Measurements from ENCODE around the gene KCTD16. TPM values are rescaled to one million over a fixed set of nuclear protein-coding genes. Genes with fewer than 3 reads are reported as not detected.

Gene KCTD16
- total RNA-seq, 2 experiments from 2014 or later: 0.19 to 0.32 TPM

DNA sequence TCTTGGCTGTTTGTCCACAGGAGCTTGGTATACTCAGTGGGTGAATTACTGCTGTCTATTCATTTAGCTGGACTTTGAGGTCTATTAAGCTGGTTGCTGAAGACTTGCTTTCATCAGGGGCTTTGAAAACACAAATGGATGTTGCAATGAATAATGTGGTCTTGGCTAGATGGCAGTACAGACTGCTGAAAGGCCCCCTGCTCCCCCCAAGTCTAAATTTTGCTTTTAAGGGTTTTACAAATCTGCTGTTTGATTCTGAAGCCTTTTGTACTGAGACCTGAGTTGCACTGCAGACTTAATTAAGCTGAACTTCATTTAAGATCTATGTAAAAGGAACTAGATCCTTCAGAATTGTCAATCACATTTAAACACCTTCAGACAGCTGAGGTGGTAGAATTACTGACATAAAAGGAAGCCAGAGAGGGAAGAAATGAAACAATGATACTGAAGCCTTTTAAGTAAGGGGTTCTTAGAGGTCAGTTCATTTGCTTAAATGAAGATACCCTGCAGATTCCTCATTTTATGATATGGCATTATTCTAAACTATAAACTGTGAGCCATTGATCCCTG, 37.3 kb downstream of the KCTD16 start:
- H3K36me3 ChIP-seq (ENCODE audit: insufficient read depth, low read length): no peaks in the 10 kb centered on the region
- no TSS peak for BruUV-seq (replicated peaks)
- H3K9me3 ChIP-seq (ENCODE audit: low read length): no peaks in the 10 kb centered on the region
- intact Hi-C loops (cut with micrococcal nuclease; ENCODE audit: unreplicated experiment): no loop called here
- H2AFZ ChIP-seq (ENCODE audit: low read length): no peak overlapping the region
- H3K79me2 ChIP-seq (ENCODE audit: insufficient read depth, low read depth, low read length): no peaks in the 10 kb centered on the region
- ChIA-PET POLR2A (interaction anchor here (0.7 kb wide), 1 partner anchor 35 kb away, joined by 3 read pairs; no protein-coding TSS in a partner anchor), CTCF (ENCODE audit: unreplicated experiment) (no interaction called here)
- H3K9me2 ChIP-seq (ENCODE audit: insufficient read depth, low read length): no peaks in the 10 kb centered on the region
- no peaks in the 10 kb centered on the region for H4K20me1 ChIP-seq (ENCODE audit: insufficient read depth, low read length)
- H3K4me3 ChIP-seq (ENCODE audit: low read depth, low read length, poor library complexity, severe bottlenecking): no peak overlapping the region
- DNase-seq (ENCODE audit: low spot score): no peak
- no peak overlapping the region for H3K4me2 ChIP-seq (ENCODE audit: low read length)
- H3K27ac ChIP-seq (ENCODE audit: low read depth, low read length, poor library complexity, severe bottlenecking): no peak overlapping the region
- no peak for TF ChIP-seq EZH2phosphoT487 (IDR thresholded peaks at IDR 0.05; ENCODE audit: borderline replicate concordance, low read depth, low read length)
- TF ChIP-seq, protein P1, sequence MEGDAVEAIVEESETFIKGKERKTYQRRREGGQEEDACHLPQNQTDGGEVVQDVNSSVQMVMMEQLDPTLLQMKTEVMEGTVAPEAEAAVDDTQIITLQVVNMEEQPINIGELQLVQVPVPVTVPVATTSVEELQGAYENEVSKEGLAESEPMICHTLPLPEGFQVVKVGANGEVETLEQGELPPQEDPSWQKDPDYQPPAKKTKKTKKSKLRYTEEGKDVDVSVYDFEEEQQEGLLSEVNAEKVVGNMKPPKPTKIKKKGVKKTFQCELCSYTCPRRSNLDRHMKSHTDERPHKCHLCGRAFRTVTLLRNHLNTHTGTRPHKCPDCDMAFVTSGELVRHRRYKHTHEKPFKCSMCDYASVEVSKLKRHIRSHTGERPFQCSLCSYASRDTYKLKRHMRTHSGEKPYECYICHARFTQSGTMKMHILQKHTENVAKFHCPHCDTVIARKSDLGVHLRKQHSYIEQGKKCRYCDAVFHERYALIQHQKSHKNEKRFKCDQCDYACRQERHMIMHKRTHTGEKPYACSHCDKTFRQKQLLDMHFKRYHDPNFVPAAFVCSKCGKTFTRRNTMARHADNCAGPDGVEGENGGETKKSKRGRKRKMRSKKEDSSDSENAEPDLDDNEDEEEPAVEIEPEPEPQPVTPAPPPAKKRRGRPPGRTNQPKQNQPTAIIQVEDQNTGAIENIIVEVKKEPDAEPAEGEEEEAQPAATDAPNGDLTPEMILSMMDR (conservative IDR thresholded peaks at IDR 0.05; ENCODE audit: low read length): 0 out of 2 replicates have a peak, but pooled peaks have one; percentile 18
- no peaks in the 10 kb centered on the region for H3K4me1 ChIP-seq (ENCODE audit: insufficient read depth, low read length, poor library complexity, severe bottlenecking)

DNA sequence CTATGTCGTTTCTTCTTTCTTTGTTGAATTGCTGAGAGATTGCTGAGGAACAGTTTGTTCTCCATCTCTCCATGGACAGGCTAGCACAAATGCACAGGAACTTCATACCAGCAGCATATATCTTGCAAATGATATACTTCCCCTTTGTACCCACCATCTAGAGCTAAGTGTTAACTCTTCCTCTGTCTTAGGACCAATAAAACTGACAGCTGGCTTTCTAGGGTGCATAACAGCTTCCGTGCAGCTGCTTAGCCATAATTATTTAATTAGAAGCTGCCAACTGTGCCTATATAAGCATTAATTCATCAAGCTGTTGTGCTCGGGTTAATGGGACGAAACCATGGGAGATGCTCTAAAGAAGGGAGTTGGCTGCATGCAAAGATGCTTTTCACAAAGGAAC, 38.7 kb downstream of the KCTD16 start:
- H3K4me3 ChIP-seq (ENCODE audit: low read depth, low read length, poor library complexity, severe bottlenecking): no peak overlapping the region
- no peaks in the 10 kb centered on the region for H3K4me1 ChIP-seq (ENCODE audit: insufficient read depth, low read length, poor library complexity, severe bottlenecking)
- H3K36me3 ChIP-seq (ENCODE audit: insufficient read depth, low read length): no peaks in the 10 kb centered on the region
- no peak overlapping the region for H3K27ac ChIP-seq (ENCODE audit: low read depth, low read length, poor library complexity, severe bottlenecking)
- H4K20me1 ChIP-seq (ENCODE audit: insufficient read depth, low read length): no peaks in the 10 kb centered on the region
- intact Hi-C loops (cut with micrococcal nuclease; ENCODE audit: unreplicated experiment): no loop called here
- H3K9me3 ChIP-seq (ENCODE audit: low read length): no peaks in the 10 kb centered on the region
- no peak for DNase-seq (ENCODE audit: low spot score)
- ChIA-PET POLR2A (interaction anchor here (0.6 kb wide), 1 partner anchor 612 kb away, joined by 3 read pairs; no protein-coding TSS in a partner anchor), CTCF (ENCODE audit: unreplicated experiment) (no interaction called here)
- TF ChIP-seq, protein P1 (conservative IDR thresholded peaks at IDR 0.05; ENCODE audit: low read length): no peak
- no peaks in the 10 kb centered on the region for H3K79me2 ChIP-seq (ENCODE audit: insufficient read depth, low read depth, low read length)
- H2AFZ ChIP-seq (ENCODE audit: low read length): no peak overlapping the region
- no peak overlapping the region for H3K4me2 ChIP-seq (ENCODE audit: low read length)
- no TSS peak for BruUV-seq (replicated peaks)
- H3K9me2 ChIP-seq (ENCODE audit: insufficient read depth, low read length): no peaks in the 10 kb centered on the region

DNA sequence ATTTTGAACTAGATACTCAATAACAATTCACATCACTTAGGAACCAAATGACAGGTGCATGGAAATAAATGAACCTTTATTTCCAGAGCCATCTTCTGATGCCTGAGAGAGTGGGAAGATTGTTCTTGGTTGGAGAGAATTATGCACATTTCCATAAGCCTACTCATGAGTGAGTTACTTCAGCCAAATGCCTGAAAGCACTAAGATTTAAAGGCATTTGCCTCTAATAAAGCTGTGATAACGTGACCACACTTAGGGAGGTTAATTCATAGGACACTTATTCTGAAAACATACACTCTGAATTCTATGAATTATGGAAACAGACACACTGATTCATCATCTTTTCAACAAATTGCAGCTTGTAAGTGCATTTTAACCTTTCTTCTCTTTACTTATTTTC, 40.0 kb downstream of the KCTD16 start:
- no TSS peak for BruUV-seq (replicated peaks)
- intact Hi-C loops (cut with micrococcal nuclease; ENCODE audit: unreplicated experiment): no loop called here

More for the DNA sequence above, 40.0 kb downstream of the KCTD16 start:
- Histone ChIP-seq H3K4me1 (ENCODE audit: insufficient read depth, low read length, poor library complexity, severe bottlenecking) (no peaks in the 10 kb centered on the region), H3K27ac (ENCODE audit: low read depth, low read length, poor library complexity, severe bottlenecking) (no peak overlapping the region), H3K4me2 (ENCODE audit: low read length) (no peak overlapping the region), H3K79me2 (ENCODE audit: insufficient read depth, low read depth, low read length) (no peaks in the 10 kb centered on the region), H3K9me3 (ENCODE audit: low read length) (no peaks in the 10 kb centered on the region), H3K9me2 (ENCODE audit: insufficient read depth, low read length) (no peaks in the 10 kb centered on the region), H3K4me3 (ENCODE audit: low read depth, low read length, poor library complexity, severe bottlenecking) (no peak overlapping the region), H2AFZ (ENCODE audit: low read length) (no peak overlapping the region), H4K20me1 (ENCODE audit: insufficient read depth, low read length) (no peaks in the 10 kb centered on the region), H3K36me3 (ENCODE audit: insufficient read depth, low read length) (no peaks in the 10 kb centered on the region)
- ChIA-PET CTCF (ENCODE audit: unreplicated experiment) (no interaction called here), POLR2A (interaction anchor here (0.6 kb wide), 1 partner anchor 26 kb away, joined by 3 read pairs; no protein-coding TSS in a partner anchor)
- TF ChIP-seq, protein P1 (conservative IDR thresholded peaks at IDR 0.05; ENCODE audit: low read length): no peak
- no peak for TF ChIP-seq EZH2phosphoT487 (IDR thresholded peaks at IDR 0.05; ENCODE audit: borderline replicate concordance, low read depth, low read length)
- no peak for DNase-seq (ENCODE audit: low spot score)

Data from OCI-LY7 (cell line).